ENCODE results near the gene FOXP4.

FOXP4 gene

GRCh38 chr6:41649596-41649995 lies 103.4 kb downstream of the FOXP4 start:
- no peak for DNase-seq

DNA sequence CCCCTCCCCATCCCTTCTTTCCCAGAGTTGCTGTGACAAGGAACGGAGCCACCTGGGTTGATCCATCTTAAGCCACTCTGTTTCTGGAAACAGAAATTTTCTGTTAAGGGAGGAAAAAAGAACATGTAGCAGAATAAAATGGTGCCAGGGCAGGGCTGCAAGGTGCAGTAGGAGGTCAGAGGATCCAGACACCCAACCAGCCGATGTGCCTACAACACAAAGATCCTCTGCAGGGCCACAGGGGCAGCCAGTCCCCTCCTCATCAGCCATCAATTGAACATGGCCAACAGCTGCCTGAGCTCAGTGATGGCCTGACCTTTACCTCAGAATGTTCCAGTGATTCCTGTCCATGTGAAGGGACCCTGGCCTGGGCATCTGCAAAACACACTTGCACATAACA lies 103.9 kb downstream of the FOXP4 start:
- no peak for DNase-seq

GRCh38 chr6:41651246-41651961 lies 105.2 kb downstream of the FOXP4 start:
- DNase-seq, result no peak
